K562 (cell line): Measurements from ENCODE around the gene SLC16A5. TPM values are rescaled to one million over a fixed set of nuclear protein-coding genes. Genes with fewer than 3 reads are reported as not detected.

ENCODE experiments used
- ARID1B ChIP-seq: fragments of 450-650 bp; IDR thresholded peaks from 2 replicates; pipeline ENCODE4 v1.6.1; 2016; ENCODE audit warnings: antibody characterized with exemption, mild to moderate bottlenecking, inconsistent platforms
- ATF1 ChIP-seq, 2 experiments: fragments of 450-650 bp in 1 of 2; IDR thresholded peaks; 2 replicates each; pipeline ENCODE4 v1.6.1; 2016; ENCODE audit warnings: missing compliant biosample characterization in 1 of 2, missing genetic modification characterization in 1 of 2
- C11orf30 ChIP-seq: fragments of 450-650 bp; IDR thresholded peaks from 2 replicates; pipeline ENCODE4 v1.6.1; 2016; ENCODE audit warnings: low read depth, mild to moderate bottlenecking
- DPF2 ChIP-seq: fragments of 450-650 bp; IDR thresholded peaks from 2 replicates; pipeline ENCODE4 v1.6.1; 2016
- FOXA3 ChIP-seq, 2 experiments: fragments of 450-650 bp in 1 of 2; sonication (generic) in 1 of 2; formaldehyde crosslinking; IDR thresholded peaks in 1 of 2; conservative IDR thresholded peaks in 1 of 2; 2 replicates each; pipeline versions ENCODE4 v1.4.0 to v1.8.0; 2020 to 2022; ENCODE audit warnings: mild to moderate bottlenecking in 2 of 2, missing genetic modification reagents in 1 of 2
- HMGN3 ChIP-seq: IDR thresholded peaks from 2 replicates; pipeline ENCODE4 v1.6.1; 2011; ENCODE audit warnings: borderline replicate concordance, low read depth, mild to moderate bottlenecking, mixed read lengths, low read length; ENCODE audit not compliant: insufficient read length; ENCODE audit errors: extremely low read depth
- KLF1 ChIP-seq: fragments of 450-650 bp; IDR thresholded peaks from 2 replicates; pipeline ENCODE4 v1.6.1; 2016; ENCODE audit warnings: missing genetic modification characterization, missing compliant biosample characterization
- MAFG ChIP-seq: fragments of 450-650 bp; conservative IDR thresholded peaks from 2 replicates; pipeline ENCODE4 v1.6.1; 2016; ENCODE audit warnings: missing genetic modification characterization, missing compliant biosample characterization
- MTF1 ChIP-seq: fragments of 250-450 bp; sonication (Bioruptor Pico); IDR thresholded peaks from 2 replicates; pipeline ENCODE4 v1.9.0; 2021; ENCODE audit warnings: moderate library complexity, mild to moderate bottlenecking, inconsistent platforms, borderline replicate concordance
- MYC ChIP-seq, 2 experiments: fragments of 250-450 bp in 1 of 2; sonication (Bioruptor Pico) in 1 of 2; IDR thresholded peaks; 2 replicates each; pipeline versions ENCODE4 v1.5.1 to v1.6.1; 2012 to 2021; ENCODE audit warnings: low read depth in 2 of 2, borderline replicate concordance in 1 of 2, improper control_type of control experiment in 1 of 2, low read length in 1 of 2, mild to moderate bottlenecking in 1 of 2, moderate library complexity in 1 of 2
- NEUROD1 ChIP-seq: fragments of 150-350 bp; IDR thresholded peaks from 2 replicates; pipeline ENCODE4 v1.6.1; 2014; ENCODE audit warnings: borderline replicate concordance, low read length, low read depth; ENCODE audit not compliant: partially characterized antibody
- PHF21A ChIP-seq: fragments of 450-650 bp; IDR thresholded peaks from 2 replicates; pipeline ENCODE4 v1.6.1; 2017; ENCODE audit warnings: low read depth, borderline replicate concordance
- PTRF ChIP-seq: fragments of 450-650 bp; IDR thresholded peaks from 2 replicates; pipeline ENCODE4 v1.6.1; 2016; ENCODE audit warnings: mild to moderate bottlenecking, missing genetic modification characterization, missing compliant biosample characterization
- PYGO2 ChIP-seq: fragments of 450-650 bp; IDR thresholded peaks from 2 replicates; pipeline ENCODE4 v1.6.1; 2016; ENCODE audit warnings: mild to moderate bottlenecking, missing genetic modification characterization, moderate library complexity, missing compliant biosample characterization
- RBBP5 ChIP-seq: fragments of 200-600 bp; sonication (generic); IDR thresholded peaks from 2 replicates; pipeline ENCODE4 v1.6.1; 2012; ENCODE audit warnings: borderline replicate concordance, mild to moderate bottlenecking, low read length, control low read depth, inconsistent platforms; ENCODE audit not compliant: insufficient read depth, poor library complexity, severe bottlenecking
- RNF2 ChIP-seq: sonication (generic); IDR thresholded peaks from 2 replicates; pipeline ENCODE4 v1.6.1; 2016
- SIN3A ChIP-seq, 2 experiments: fragments of 150-350 bp in 1 of 2; IDR thresholded peaks; 2 replicates each; pipeline ENCODE4 v1.6.1; 2011 to 2016; ENCODE audit warnings: borderline replicate concordance in 2 of 2, low read depth in 2 of 2, low read length in 2 of 2, mild to moderate bottlenecking in 2 of 2, moderate library complexity in 2 of 2; ENCODE audit not compliant: control insufficient read depth in 1 of 2
- SMARCC2 ChIP-seq: fragments of 450-650 bp; IDR thresholded peaks from 2 replicates; pipeline ENCODE4 v1.6.1; 2017; ENCODE audit warnings: antibody characterized with exemption, moderate library complexity, mild to moderate bottlenecking, low read depth
- ZNF644 ChIP-seq: fragments of 200-800 bp; sonication (Bioruptor generic); IDR thresholded peaks from 2 replicates; pipeline ENCODE4 v1.6.1; 2016; ENCODE audit warnings: low read depth, missing genetic modification characterization, missing compliant biosample characterization
- polyA plus RNA-seq, 8 experiments: library from polyadenylated mRNA; depleted of rRNA in 4 of 8; stranded (reverse) in 5 of 8; unstranded in 3 of 8; fragments of >200 nt; fragmentation: Nextera tagmentation in 2 of 8; fragmentation: Illumina TruSeq in 1 of 8; extraction: Ambion mirVana in 2 of 8; extraction: Trizol in 1 of 8; gene quantifications; 2 replicates each; pipeline versions ENCODE4 v1.2.1 to v1.2.3, GENCODE V29; 2011 to 2014; ENCODE audit warnings: inconsistent platforms in 1 of 8, missing spikeins in 1 of 8
- total RNA-seq, 7 experiments: library from RNA; depleted of rRNA in 6 of 7; stranded (reverse); fragments of >200 nt in 6 of 7; fragmentation: Illumina TruSeq in 2 of 7; extraction: Trizol in 2 of 7; gene quantifications; 2 replicates each; pipeline versions ENCODE4 v1.2.1 to v1.2.3, GENCODE V29; 2011 to 2021; ENCODE audit warnings: low replicate concordance in 1 of 7
- TF ChIP-seq, protein P1 (sequence below): fragments of 200-800 bp; sonication (Bioruptor generic); IDR thresholded peaks from 2 replicates; pipeline ENCODE4 v1.6.1; 2017; ENCODE audit warnings: missing genetic modification characterization, missing compliant biosample characterization
- TF ChIP-seq, protein P2 (sequence below): sonication (generic); formaldehyde crosslinking; IDR thresholded peaks from 2 replicates; pipeline ENCODE4 v1.8.1; 2023; ENCODE audit warnings: mild to moderate bottlenecking, missing genetic modification reagents
- TF ChIP-seq, protein P3 (sequence below), 2 experiments: fragments of 450-650 bp in 1 of 2; sonication (generic) in 1 of 2; formaldehyde crosslinking; conservative IDR thresholded peaks; 2 replicates each; pipeline versions ENCODE4 v1.4.0 to v1.8.1; 2020 to 2022; ENCODE audit warnings: mild to moderate bottlenecking in 1 of 2, missing genetic modification reagents in 1 of 2

The SLC16A5 gene
- total and polyA plus RNA-seq, 9 of the 15 experiments (the other 6 are each of a cell fraction or from before 2014, with no cell fraction given): 0.06 to 2.6 (median 0.91) TPM

DNA sequence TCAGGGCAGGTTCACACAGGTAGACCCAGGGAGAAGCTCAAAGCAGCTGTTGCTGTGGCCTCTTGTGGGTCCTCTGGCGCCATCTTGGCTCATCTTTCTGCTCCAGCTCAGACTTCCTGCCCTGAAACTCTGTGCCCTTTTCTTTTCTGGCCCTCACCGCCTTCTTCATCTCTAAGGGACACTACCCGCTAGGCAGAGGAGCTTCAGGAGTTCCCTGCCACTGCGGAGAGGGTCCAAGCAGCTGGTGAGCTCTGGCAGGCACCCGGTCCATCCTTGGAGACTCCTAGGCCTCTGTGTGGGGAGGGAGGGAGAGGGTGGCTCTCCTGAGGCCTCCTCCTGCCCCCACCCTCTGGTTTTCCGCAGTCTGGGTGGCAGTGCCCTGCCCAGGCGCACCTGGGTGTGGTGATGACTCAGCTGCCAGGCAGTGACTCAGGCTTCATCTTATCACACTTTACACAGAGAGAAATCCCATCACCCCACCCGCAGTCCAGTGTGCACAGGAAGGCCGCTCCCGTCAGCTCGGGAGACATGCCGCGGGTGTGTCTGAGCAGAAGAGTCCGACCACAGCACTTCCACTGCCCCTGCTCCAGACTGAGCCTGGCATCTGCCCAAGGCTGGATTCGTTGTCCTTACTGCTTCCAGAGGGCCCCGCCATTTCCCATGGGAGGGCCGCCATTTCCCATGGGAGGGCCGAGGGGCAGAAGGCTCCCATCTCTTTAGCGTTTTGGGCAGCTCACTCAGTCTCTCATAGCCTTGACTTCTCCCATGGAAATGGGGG is 36.5 kb downstream of the SLC16A5 start (continued):
- TF ChIP-seq MTF1: peak; percentile 69; the same call in 1 of the 2 replicates
- no peak; a peak in 1 of 4 replicates for TF ChIP-seq SIN3A (IDR thresholded peaks at IDR 0.05; ENCODE audit: borderline replicate concordance in 2 of 2, control insufficient read depth in 1 of 2, low read depth in 2 of 2, low read length in 2 of 2)
- TF ChIP-seq RNF2: peak; percentile 66; the same call in 1 of the 2 replicates
- TF ChIP-seq PTRF (tag): peak; percentile 54; the same call in 1 of the 2 replicates
- peak; percentile 88 for TF ChIP-seq SMARCC2
- TF ChIP-seq, protein P1, sequence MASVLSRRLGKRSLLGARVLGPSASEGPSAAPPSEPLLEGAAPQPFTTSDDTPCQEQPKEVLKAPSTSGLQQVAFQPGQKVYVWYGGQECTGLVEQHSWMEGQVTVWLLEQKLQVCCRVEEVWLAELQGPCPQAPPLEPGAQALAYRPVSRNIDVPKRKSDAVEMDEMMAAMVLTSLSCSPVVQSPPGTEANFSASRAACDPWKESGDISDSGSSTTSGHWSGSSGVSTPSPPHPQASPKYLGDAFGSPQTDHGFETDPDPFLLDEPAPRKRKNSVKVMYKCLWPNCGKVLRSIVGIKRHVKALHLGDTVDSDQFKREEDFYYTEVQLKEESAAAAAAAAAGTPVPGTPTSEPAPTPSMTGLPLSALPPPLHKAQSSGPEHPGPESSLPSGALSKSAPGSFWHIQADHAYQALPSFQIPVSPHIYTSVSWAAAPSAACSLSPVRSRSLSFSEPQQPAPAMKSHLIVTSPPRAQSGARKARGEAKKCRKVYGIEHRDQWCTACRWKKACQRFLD (CRISPR knock-in tag): peak; percentile 52; the same call in 1 of the 2 replicates
- TF ChIP-seq, protein P2, sequence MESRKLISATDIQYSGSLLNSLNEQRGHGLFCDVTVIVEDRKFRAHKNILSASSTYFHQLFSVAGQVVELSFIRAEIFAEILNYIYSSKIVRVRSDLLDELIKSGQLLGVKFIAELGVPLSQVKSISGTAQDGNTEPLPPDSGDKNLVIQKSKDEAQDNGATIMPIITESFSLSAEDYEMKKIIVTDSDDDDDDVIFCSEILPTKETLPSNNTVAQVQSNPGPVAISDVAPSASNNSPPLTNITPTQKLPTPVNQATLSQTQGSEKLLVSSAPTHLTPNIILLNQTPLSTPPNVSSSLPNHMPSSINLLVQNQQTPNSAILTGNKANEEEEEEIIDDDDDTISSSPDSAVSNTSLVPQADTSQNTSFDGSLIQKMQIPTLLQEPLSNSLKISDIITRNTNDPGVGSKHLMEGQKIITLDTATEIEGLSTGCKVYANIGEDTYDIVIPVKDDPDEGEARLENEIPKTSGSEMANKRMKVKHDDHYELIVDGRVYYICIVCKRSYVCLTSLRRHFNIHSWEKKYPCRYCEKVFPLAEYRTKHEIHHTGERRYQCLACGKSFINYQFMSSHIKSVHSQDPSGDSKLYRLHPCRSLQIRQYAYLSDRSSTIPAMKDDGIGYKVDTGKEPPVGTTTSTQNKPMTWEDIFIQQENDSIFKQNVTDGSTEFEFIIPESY: 0 out of 2 replicates have a peak, but pooled peaks have one; percentile 16
- TF ChIP-seq KLF1 (tag): peak; percentile 72
- peak; percentile 8; the same call in 1 of the 2 replicates for TF ChIP-seq PYGO2 (tag)
- peak; percentile 58; the same call in 1 of the 2 replicates for TF ChIP-seq MYC (IDR thresholded peaks at IDR 0.05; ENCODE audit: low read depth, low read length)
- TF ChIP-seq MYC (CRISPR knock-in tag; IDR thresholded peaks at IDR 0.05; ENCODE audit: borderline replicate concordance, low read depth): 0 out of 2 replicates have a peak, but pooled peaks have one; percentile 21
- peak; percentile 13; the same call in 1 of the 2 replicates for TF ChIP-seq PHF21A
- no peak for TF ChIP-seq ATF1 (CRISPR knock-in tag; IDR thresholded peaks at IDR 0.05)
- TF ChIP-seq ATF1 (tag; IDR thresholded peaks at IDR 0.05): peak; percentile 77
- TF ChIP-seq ARID1B: peak; percentile 95
- peak; percentile 96 for TF ChIP-seq C11orf30
- TF ChIP-seq NEUROD1: peak; percentile 84
- TF ChIP-seq ZNF644: peak; percentile 73
- TF ChIP-seq FOXA3 (CRISPR knock-in tag; conservative IDR thresholded peaks at IDR 0.05 in 1 of 2, IDR thresholded peaks at IDR 0.05 in 1 of 2): peak; percentile 58 to 77; a peak in 3 of 4 replicates
- TF ChIP-seq DPF2: peak; percentile 96
- TF ChIP-seq MAFG (tag): peak; percentile 90
- peak; percentile 62 for TF ChIP-seq RBBP5
- TF ChIP-seq, protein P3, sequence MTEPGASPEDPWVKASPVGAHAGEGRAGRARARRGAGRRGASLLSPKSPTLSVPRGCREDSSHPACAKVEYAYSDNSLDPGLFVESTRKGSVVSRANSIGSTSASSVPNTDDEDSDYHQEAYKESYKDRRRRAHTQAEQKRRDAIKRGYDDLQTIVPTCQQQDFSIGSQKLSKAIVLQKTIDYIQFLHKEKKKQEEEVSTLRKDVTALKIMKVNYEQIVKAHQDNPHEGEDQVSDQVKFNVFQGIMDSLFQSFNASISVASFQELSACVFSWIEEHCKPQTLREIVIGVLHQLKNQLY (CRISPR knock-in tag; conservative IDR thresholded peaks at IDR 0.05): no peak
- TF ChIP-seq HMGN3: peak; percentile 81
